HEK293 (cell line): ENCODE measurements around the gene RTTN.

Experiments used
- BCL11B ChIP-seq: fragments of 450-650 bp; formaldehyde crosslinking; IDR thresholded peaks from 2 replicates; pipeline ENCODE4 v1.5.1; 2016; ENCODE audit warnings: low read depth, missing biosample characterization, missing genetic modification characterization
- BCL6B ChIP-seq: fragments of 450-650 bp; formaldehyde crosslinking; IDR thresholded peaks from 2 replicates; pipeline ENCODE4 v1.5.1; 2017; ENCODE audit warnings: missing biosample characterization, missing genetic modification characterization
- PRDM2 ChIP-seq: fragments of 450-650 bp; formaldehyde crosslinking; IDR thresholded peaks from 2 replicates; pipeline ENCODE4 v1.5.1; 2016; ENCODE audit warnings: missing biosample characterization, missing genetic modification characterization, borderline replicate concordance
- REST ChIP-seq: fragments of 450-650 bp; formaldehyde crosslinking; IDR thresholded peaks from 2 replicates; pipeline ENCODE4 v1.5.1; 2016; ENCODE audit warnings: missing biosample characterization, missing genetic modification characterization
- SCRT1 ChIP-seq: fragments of 450-650 bp; formaldehyde crosslinking; IDR thresholded peaks from 2 replicates; pipeline ENCODE4 v1.5.1; 2016; ENCODE audit warnings: missing biosample characterization, missing genetic modification characterization, borderline replicate concordance
- ZBTB10 ChIP-seq: fragments of 450-650 bp; formaldehyde crosslinking; IDR thresholded peaks from 2 replicates; pipeline ENCODE4 v1.5.1; 2016; ENCODE audit warnings: missing biosample characterization, missing genetic modification characterization
- ZFP41 ChIP-seq: fragments of 450-650 bp; formaldehyde crosslinking; IDR thresholded peaks from 2 replicates; pipeline ENCODE4 v1.5.1; 2016; ENCODE audit warnings: missing biosample characterization, missing genetic modification characterization, borderline replicate concordance
- ZNF112 ChIP-seq: fragments of 450-650 bp; formaldehyde crosslinking; IDR thresholded peaks from 2 replicates; pipeline ENCODE4 v1.5.0; 2017; ENCODE audit warnings: missing biosample characterization, missing genetic modification characterization
- ZNF114 ChIP-seq: fragments of 450-650 bp; formaldehyde crosslinking; IDR thresholded peaks from 2 replicates; pipeline ENCODE4 v1.5.0; 2017; ENCODE audit warnings: missing biosample characterization, missing genetic modification characterization
- ZNF24 ChIP-seq: fragments of 450-650 bp; formaldehyde crosslinking; IDR thresholded peaks from 2 replicates; pipeline ENCODE4 v1.5.1; 2016; ENCODE audit warnings: missing biosample characterization, missing genetic modification characterization
- ZNF292 ChIP-seq: fragments of 450-650 bp; formaldehyde crosslinking; IDR thresholded peaks from 2 replicates; pipeline ENCODE4 v1.5.1; 2016; ENCODE audit warnings: low read depth, missing biosample characterization, missing genetic modification characterization, borderline replicate concordance
- ZNF398 ChIP-seq: fragments of 450-650 bp; formaldehyde crosslinking; IDR thresholded peaks from 2 replicates; pipeline ENCODE4 v1.5.1; 2017; ENCODE audit warnings: missing biosample characterization, missing genetic modification characterization
- ZNF513 ChIP-seq: fragments of 450-650 bp; IDR thresholded peaks from 2 replicates; pipeline ENCODE4 v1.5.1; 2018; ENCODE audit warnings: missing biosample characterization, missing genetic modification characterization
- ZNF521 ChIP-seq: fragments of 450-650 bp; formaldehyde crosslinking; IDR thresholded peaks from 2 replicates; pipeline ENCODE4 v1.5.1; 2017; ENCODE audit warnings: missing biosample characterization, mild to moderate bottlenecking, missing genetic modification characterization
- ZNF580 ChIP-seq: fragments of 450-650 bp; formaldehyde crosslinking; IDR thresholded peaks from 2 replicates; pipeline ENCODE4 v1.5.1; 2016; ENCODE audit warnings: missing biosample characterization, missing genetic modification characterization
- ZNF704 ChIP-seq: fragments of 450-650 bp; formaldehyde crosslinking; IDR thresholded peaks from 2 replicates; pipeline ENCODE4 v1.5.1; 2016; ENCODE audit warnings: missing biosample characterization, missing genetic modification characterization
- ZNF843 ChIP-seq: fragments of 450-650 bp; formaldehyde crosslinking; IDR thresholded peaks from 2 replicates; pipeline ENCODE4 v1.5.1; 2016; ENCODE audit warnings: missing biosample characterization, missing genetic modification characterization

Gene RTTN

GRCh38 chr18:70205421-70206397, at the start of gene RTTN (continued):
- TF ChIP-seq ZBTB10 (tag by site-specific recombination) (peak; percentile 74; the same call in 1 of the 2 replicates), PRDM2 (tag by site-specific recombination) (no peak), ZNF24 (tag by site-specific recombination) (peak; percentile 95), BCL11B (no peak; the same call in 1 of the 2 replicates), ZNF114 (tag by site-specific recombination) (no peak), SCRT1 (tag by site-specific recombination) (peak; percentile 97), ZNF112 (tag by site-specific recombination) (no peak), ZNF398 (0 out of 2 replicates have a peak, but pooled peaks have one; percentile 19), ZNF292 (no peak), ZNF521 (tag by site-specific recombination) (no peak), ZNF704 (tag by site-specific recombination) (no peak), ZFP41 (tag by site-specific recombination) (peak; percentile 85; the same call in 1 of the 2 replicates), REST (peak; percentile 83), ZNF513 (tag by site-specific recombination) (peak; percentile 30; the same call in 1 of the 2 replicates), ZNF843 (tag by site-specific recombination) (peak; percentile 81), ZNF580 (peak; percentile 95), BCL6B (tag by site-specific recombination) (no peak)
